GM18502 (cell line): ENCODE measurements around the gene PHKB.

Source experiments
- ATAC-seq: cut with Tn5 transposase; IDR thresholded peaks from one replicate; pipeline ENCODE4 v1.9.1; 2021; ENCODE audit warnings: mild to moderate bottlenecking; ENCODE audit not compliant: unreplicated experiment, poor library complexity

Gene PHKB

GRCh38 chr16:47611848-47612493 is 150.8 kb downstream of the PHKB start:
- ATAC-seq: no peak

- ATAC-seq: no peak
Measured at GRCh38 chr16:47612711-47613110, 151.6 kb downstream of the PHKB start.

GRCh38 chr16:47613251-47613650 is 152.1 kb downstream of the PHKB start:
- no peak for ATAC-seq

- ATAC-seq: no peak
Measured at GRCh38 chr16:47617732-47618131, 156.6 kb downstream of the PHKB start.

GRCh38 chr16:47622451-47623176 is 161.5 kb downstream of the PHKB start:
- ATAC-seq: no peak

- ATAC-seq: no peak
Measured at GRCh38 chr16:47624563-47624962, 163.4 kb downstream of the PHKB start.

- no peak for ATAC-seq
Measured at GRCh38 chr16:47625115-47625567, 164.0 kb downstream of the PHKB start.

GRCh38 chr16:47626246-47626645 is 165.1 kb downstream of the PHKB start:
- ATAC-seq: no peak

GRCh38 chr16:47627085-47627639 is 166.0 kb downstream of the PHKB start:
- no peak for ATAC-seq

GRCh38 chr16:47627721-47628120 is 166.6 kb downstream of the PHKB start:
- no peak for ATAC-seq

GRCh38 chr16:47631131-47631530 is 170.0 kb downstream of the PHKB start:
- no peak for ATAC-seq

- no peak for ATAC-seq
Measured at GRCh38 chr16:47634126-47634525, 173.0 kb downstream of the PHKB start.

GRCh38 chr16:47634727-47635126 is 173.6 kb downstream of the PHKB start:
- ATAC-seq: no peak

GRCh38 chr16:47636501-47637099 is 175.5 kb downstream of the PHKB start:
- no peak for ATAC-seq

GRCh38 chr16:47638175-47638574 is 177.0 kb downstream of the PHKB start:
- ATAC-seq: no peak

- ATAC-seq: no peak
Measured at GRCh38 chr16:47640661-47641060, 179.5 kb downstream of the PHKB start.

GRCh38 chr16:47643323-47644000 is 182.3 kb downstream of the PHKB start:
- ATAC-seq: no peak

- ATAC-seq: no peak
Measured at GRCh38 chr16:47644166-47644565, 183.0 kb downstream of the PHKB start.

GRCh38 chr16:47644661-47645060 is 183.5 kb downstream of the PHKB start:
- ATAC-seq: no peak

- ATAC-seq: no peak
Measured at GRCh38 chr16:47646914-47647313, 185.8 kb downstream of the PHKB start.

GRCh38 chr16:47657032-47657431 is 195.9 kb downstream of the PHKB start:
- ATAC-seq: no peak
